ENCODE data around the gene ARPC2. TPM values are rescaled to one million over a fixed set of nuclear protein-coding genes. Genes with fewer than 3 reads are reported as not detected.
A peak's percentile ranks its signal among the peaks of the same experiment; 100 is the strongest.

Gene ARPC2
- total and polyA plus RNA-seq, 12 donors: 58.5 to 213 (median 134) TPM

DNA sequence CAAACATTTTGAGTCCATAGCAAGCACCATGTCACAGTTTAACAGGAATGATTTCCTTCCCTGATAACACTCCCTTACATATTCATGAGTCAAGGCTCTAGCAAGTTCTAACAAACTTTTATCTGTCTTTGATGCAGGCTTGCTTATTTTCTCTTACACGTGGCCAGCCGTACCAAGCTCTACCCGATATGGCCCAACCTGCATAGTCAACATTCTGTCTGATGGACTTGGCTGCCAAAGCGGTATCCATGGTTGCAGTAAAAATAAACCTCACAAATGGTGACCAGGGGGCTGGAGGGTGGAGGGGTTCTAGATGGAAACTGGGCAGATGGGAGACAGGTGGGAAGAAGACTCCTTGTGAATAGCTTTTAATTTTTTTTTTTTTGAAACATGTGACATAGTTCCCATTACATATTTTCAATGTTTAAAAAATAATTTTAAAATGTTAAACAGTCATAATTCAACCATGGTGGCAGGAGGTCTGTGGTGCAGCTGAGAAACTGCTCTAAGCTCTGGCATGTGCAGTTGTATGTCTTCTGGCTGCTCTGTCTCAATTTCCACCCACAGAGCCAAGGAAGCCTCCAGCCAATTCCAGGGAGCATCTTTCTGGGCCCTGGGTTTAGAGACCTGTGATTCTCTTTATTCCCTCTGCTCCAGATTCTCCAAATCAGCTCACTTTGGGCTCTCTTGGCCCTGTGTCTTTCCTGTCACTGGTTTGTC lies 29.5 kb upstream of the ARPC2 start:
- Histone ChIP-seq H3K36me3 (no peaks in the 10 kb centered on the region), H3K27ac (no peak overlapping the region), H3K4me1 (peaks cover 0 to 12% (median 9%) of the 10 kb centered on the region in 9 donors), H3K27me3 (no peaks in the 10 kb centered on the region), H3K4me3 (no peak overlapping the region), H3K9me3 (no peaks in the 10 kb centered on the region)
- no peak for DNase-seq
- peak in 2 of 8 donors; percentile 46 to 51 for ATAC-seq
- intact Hi-C loops (cut with DNase I): loop anchor here in 7 of 10 donors (2.0 to 10.0 kb wide), 7 partner anchors 29 to 277 kb away; partner anchors contain the start of genes CATIP (in 4 of the 7), AAMP (in 1 of the 7), ARPC2 (in 1 of the 7) and PNKD (in 1 of the 7)
- TF ChIP-seq, protein P1, sequence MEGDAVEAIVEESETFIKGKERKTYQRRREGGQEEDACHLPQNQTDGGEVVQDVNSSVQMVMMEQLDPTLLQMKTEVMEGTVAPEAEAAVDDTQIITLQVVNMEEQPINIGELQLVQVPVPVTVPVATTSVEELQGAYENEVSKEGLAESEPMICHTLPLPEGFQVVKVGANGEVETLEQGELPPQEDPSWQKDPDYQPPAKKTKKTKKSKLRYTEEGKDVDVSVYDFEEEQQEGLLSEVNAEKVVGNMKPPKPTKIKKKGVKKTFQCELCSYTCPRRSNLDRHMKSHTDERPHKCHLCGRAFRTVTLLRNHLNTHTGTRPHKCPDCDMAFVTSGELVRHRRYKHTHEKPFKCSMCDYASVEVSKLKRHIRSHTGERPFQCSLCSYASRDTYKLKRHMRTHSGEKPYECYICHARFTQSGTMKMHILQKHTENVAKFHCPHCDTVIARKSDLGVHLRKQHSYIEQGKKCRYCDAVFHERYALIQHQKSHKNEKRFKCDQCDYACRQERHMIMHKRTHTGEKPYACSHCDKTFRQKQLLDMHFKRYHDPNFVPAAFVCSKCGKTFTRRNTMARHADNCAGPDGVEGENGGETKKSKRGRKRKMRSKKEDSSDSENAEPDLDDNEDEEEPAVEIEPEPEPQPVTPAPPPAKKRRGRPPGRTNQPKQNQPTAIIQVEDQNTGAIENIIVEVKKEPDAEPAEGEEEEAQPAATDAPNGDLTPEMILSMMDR (IDR thresholded peaks at IDR 0.05): no peak
- 46 to 55% methylated on average over 4 of the region's 4 CpGs for WGBS, 2 donors

DNA sequence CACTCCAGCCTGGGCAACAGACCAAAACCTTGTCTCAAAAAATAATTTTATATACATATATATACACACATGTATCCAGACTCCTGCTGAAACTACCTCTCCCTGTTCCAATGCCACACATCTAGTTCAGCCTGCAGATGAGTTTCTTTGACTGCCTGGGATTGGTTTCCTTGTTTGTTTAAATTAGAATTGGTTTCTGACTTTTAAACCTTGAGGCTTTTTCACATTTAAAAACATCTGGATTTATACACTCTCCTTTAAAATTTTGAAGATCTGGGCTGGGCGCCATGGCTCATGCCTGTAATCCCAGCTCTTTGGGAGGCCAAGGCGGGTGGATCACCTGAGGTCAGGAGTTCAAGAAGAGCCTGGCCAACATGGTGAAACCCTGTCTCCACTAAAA lies 28.5 kb upstream of the ARPC2 start:
- H3K36me3 ChIP-seq: no peaks in the 10 kb centered on the region
- peaks cover 0 to 22% (median 9%) of the 10 kb centered on the region in 9 donors for H3K4me1 ChIP-seq
- WGBS, 2 donors: 89 to 95% methylated on average over 2 of the region's 2 CpGs
- no peak overlapping the region for H3K27ac ChIP-seq
- intact Hi-C loops (cut with DNase I): loop anchor here in 7 of 10 donors (5.0 to 10.0 kb wide), 6 partner anchors 69 to 276 kb away; partner anchors contain the start of genes CATIP (in 4 of the 7), AAMP (in 1 of the 7) and PNKD (in 1 of the 7)
- H3K9me3 ChIP-seq: no peaks in the 10 kb centered on the region
- no peaks in the 10 kb centered on the region for H3K27me3 ChIP-seq
- no peak overlapping the region for H3K4me3 ChIP-seq
- no peak for DNase-seq
- TF ChIP-seq, protein P1 (IDR thresholded peaks at IDR 0.05): no peak
- ATAC-seq: no peak

DNA sequence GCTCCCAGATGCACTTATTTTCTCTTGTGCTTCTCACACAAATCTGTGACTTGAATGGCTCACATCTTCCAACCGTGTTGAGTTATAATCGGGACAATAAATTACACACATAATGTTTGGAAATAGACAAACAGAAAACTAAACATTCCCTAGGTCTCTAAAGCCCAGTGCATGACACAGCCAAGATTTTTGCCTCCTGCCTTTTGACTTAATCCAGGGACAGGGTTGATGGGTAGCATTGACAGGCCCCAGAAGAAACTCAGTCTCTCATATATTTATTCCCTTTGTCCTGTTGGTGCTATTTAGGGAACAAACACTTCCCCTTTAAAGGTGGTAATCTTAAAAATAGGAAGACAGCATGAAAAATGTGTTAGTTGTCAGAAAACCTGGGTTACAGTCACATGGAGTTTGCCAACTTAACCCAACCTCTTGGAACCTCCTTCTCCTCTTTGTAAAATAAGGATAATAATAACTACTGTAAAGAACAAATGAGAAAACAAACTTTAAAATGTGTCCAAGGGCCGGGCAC lies 24.0 kb upstream of the ARPC2 start:
- Histone ChIP-seq H3K4me3 (no peak overlapping the region), H3K36me3 (no peaks in the 10 kb centered on the region), H3K9me3 (no peaks in the 10 kb centered on the region), H3K27me3 (no peaks in the 10 kb centered on the region), H3K27ac (no peak overlapping the region), H3K4me1 (peaks cover 0 to 13% (median 0%) of the 10 kb centered on the region in 9 donors)
- DNase-seq (no peak), ATAC-seq (no peak)
- intact Hi-C loops (cut with DNase I): no loop called here
- TF ChIP-seq, protein P1 (IDR thresholded peaks at IDR 0.05): no peak
- 73 to 76% methylated on average over 3 of the region's 3 CpGs for WGBS, 2 donors

DNA sequence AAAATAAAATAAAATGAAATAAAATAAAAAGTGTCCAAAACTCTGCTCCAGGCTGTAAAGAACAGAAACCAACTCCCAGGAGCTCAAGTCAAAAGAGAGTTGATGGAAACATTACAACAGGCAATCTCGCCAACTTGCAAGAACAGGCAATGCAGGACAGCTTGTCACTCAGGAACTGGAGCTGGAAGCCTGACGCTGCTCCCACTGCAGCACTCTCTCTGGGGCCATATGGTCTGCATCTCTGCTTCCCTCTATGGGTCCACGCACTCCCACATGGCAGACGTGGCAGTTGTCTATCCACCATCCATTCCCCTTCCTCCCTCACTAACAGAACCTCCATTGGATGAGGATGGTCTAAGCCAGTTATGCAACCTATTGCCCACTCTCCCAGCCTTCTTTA lies 23.3 kb upstream of the ARPC2 start:
- H3K4me1 ChIP-seq: peaks cover 0 to 13% (median 0%) of the 10 kb centered on the region in 9 donors
- ATAC-seq (no peak), DNase-seq (no peak)
- intact Hi-C loops (cut with DNase I): no loop called here
- H3K27ac ChIP-seq: no peak overlapping the region
- H3K36me3 ChIP-seq: no peaks in the 10 kb centered on the region
- no peak overlapping the region for H3K4me3 ChIP-seq
- TF ChIP-seq, protein P1 (IDR thresholded peaks at IDR 0.05): no peak
- H3K9me3 ChIP-seq: no peaks in the 10 kb centered on the region
- WGBS, 2 donors: 78 to 81% methylated on average over 4 of the region's 4 CpGs
- H3K27me3 ChIP-seq: no peaks in the 10 kb centered on the region

Data from heart right ventricle (tissue), 16 donors.